ENCODE data around the gene WWC2. TPM values are rescaled to one million over a fixed set of nuclear protein-coding genes. Genes with fewer than 3 reads are reported as not detected.
A peak's percentile ranks its signal among the peaks of the same experiment; 100 is the strongest.

WWC2 gene
- total RNA-seq, 1 experiment from 2014 or later: 39.0 TPM

- Mint-ChIP-seq H3K36me3 (ENCODE audit: insufficient read depth, unreplicated experiment) (no peaks in the 10 kb centered on the region), H3K9me3 (ENCODE audit: low read depth, unreplicated experiment) (no peaks in the 10 kb centered on the region), H3K27ac (ENCODE audit: unreplicated experiment) (no peak overlapping the region), H3K27me3 (ENCODE audit: unreplicated experiment) (no peaks in the 10 kb centered on the region), H3K4me1 (ENCODE audit: low read depth, unreplicated experiment) (peaks cover 20% of the 10 kb centered on the region), H3K4me3 (ENCODE audit: low read depth, unreplicated experiment) (no peak overlapping the region)
- no peak for DNase-seq
- CTCF ChIA-PET: no interaction called here
- BruUV-seq (replicated peaks): no TSS peak
- intact Hi-C loops (cut with micrococcal nuclease; ENCODE audit: unreplicated experiment): loop anchor here (5.0 kb wide), 1 partner anchor 35 kb away; no protein-coding TSS in a partner anchor
- TF ChIP-seq, protein P1, sequence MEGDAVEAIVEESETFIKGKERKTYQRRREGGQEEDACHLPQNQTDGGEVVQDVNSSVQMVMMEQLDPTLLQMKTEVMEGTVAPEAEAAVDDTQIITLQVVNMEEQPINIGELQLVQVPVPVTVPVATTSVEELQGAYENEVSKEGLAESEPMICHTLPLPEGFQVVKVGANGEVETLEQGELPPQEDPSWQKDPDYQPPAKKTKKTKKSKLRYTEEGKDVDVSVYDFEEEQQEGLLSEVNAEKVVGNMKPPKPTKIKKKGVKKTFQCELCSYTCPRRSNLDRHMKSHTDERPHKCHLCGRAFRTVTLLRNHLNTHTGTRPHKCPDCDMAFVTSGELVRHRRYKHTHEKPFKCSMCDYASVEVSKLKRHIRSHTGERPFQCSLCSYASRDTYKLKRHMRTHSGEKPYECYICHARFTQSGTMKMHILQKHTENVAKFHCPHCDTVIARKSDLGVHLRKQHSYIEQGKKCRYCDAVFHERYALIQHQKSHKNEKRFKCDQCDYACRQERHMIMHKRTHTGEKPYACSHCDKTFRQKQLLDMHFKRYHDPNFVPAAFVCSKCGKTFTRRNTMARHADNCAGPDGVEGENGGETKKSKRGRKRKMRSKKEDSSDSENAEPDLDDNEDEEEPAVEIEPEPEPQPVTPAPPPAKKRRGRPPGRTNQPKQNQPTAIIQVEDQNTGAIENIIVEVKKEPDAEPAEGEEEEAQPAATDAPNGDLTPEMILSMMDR (IDR thresholded peaks at IDR 0.05; ENCODE audit: unreplicated experiment): no peak
These were observed 42.9 kb downstream of the WWC2 start for GRCh38 chr4:183141997-183142396.

- intact Hi-C loops (cut with micrococcal nuclease; ENCODE audit: unreplicated experiment): loop anchor here (5.0 kb wide), 1 partner anchor 36 kb away; no protein-coding TSS in a partner anchor
- no peak overlapping the region for H3K4me3 Mint-ChIP-seq (ENCODE audit: low read depth, unreplicated experiment)
- peaks cover 20% of the 10 kb centered on the region for H3K4me1 Mint-ChIP-seq (ENCODE audit: low read depth, unreplicated experiment)
- TF ChIP-seq, protein P1 (IDR thresholded peaks at IDR 0.05; ENCODE audit: unreplicated experiment): no peak
- CTCF ChIA-PET: interaction anchor here (0.7 to 1.2 kb wide), 2 partner anchors 9 to 1651 kb away, joined by 3 to 4 read pairs; no protein-coding TSS in a partner anchor
- no peaks in the 10 kb centered on the region for H3K9me3 Mint-ChIP-seq (ENCODE audit: low read depth, unreplicated experiment)
- no TSS peak for BruUV-seq (replicated peaks)
- no peaks in the 10 kb centered on the region for H3K36me3 Mint-ChIP-seq (ENCODE audit: insufficient read depth, unreplicated experiment)
- H3K27me3 Mint-ChIP-seq (ENCODE audit: unreplicated experiment): no peaks in the 10 kb centered on the region
- peak; percentile 30 for DNase-seq
- H3K27ac Mint-ChIP-seq (ENCODE audit: unreplicated experiment): no peak overlapping the region
These were observed 43.8 kb downstream of the WWC2 start for GRCh38 chr4:183142571-183143550.

DNA sequence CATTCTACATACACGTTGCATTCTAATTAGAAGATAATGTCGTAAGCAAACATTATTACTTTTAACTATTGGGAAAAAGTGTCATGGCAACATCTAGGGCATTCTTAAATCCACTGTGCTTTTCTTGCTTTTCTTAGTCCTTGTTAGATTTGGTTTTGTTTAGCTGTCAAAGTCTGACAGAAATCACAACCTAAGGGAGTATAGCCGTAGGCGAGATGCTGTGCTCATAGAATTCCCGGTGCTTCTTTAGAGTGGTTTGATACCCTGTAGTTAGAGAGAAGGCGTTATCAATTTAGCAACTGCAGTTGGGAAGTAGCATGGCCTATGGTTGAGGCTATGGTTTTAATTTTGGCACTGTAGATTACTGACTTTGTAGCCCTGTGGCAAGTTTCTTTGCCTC is 45.7 kb downstream of the WWC2 start:
- H3K27ac Mint-ChIP-seq (ENCODE audit: unreplicated experiment): no peak overlapping the region
- intact Hi-C loops (cut with micrococcal nuclease; ENCODE audit: unreplicated experiment): loop anchor here (5.0 kb wide), 1 partner anchor 37 kb away; no protein-coding TSS in a partner anchor
- no TSS peak for BruUV-seq (replicated peaks)
- H3K4me1 Mint-ChIP-seq (ENCODE audit: low read depth, unreplicated experiment): peaks cover 24% of the 10 kb centered on the region
- no peak for DNase-seq
- H3K36me3 Mint-ChIP-seq (ENCODE audit: insufficient read depth, unreplicated experiment): no peaks in the 10 kb centered on the region
- H3K4me3 Mint-ChIP-seq (ENCODE audit: low read depth, unreplicated experiment): no peak overlapping the region
- H3K9me3 Mint-ChIP-seq (ENCODE audit: low read depth, unreplicated experiment): no peaks in the 10 kb centered on the region
- H3K27me3 Mint-ChIP-seq (ENCODE audit: unreplicated experiment): no peaks in the 10 kb centered on the region
- TF ChIP-seq, protein P1 (IDR thresholded peaks at IDR 0.05; ENCODE audit: unreplicated experiment): no peak
- CTCF ChIA-PET: no interaction called here

- TF ChIP-seq, protein P1 (IDR thresholded peaks at IDR 0.05; ENCODE audit: unreplicated experiment): no peak
- H3K4me3 Mint-ChIP-seq (ENCODE audit: low read depth, unreplicated experiment): no peak overlapping the region
- no TSS peak for BruUV-seq (replicated peaks)
- intact Hi-C loops (cut with micrococcal nuclease; ENCODE audit: unreplicated experiment): no loop called here
- H3K4me1 Mint-ChIP-seq (ENCODE audit: low read depth, unreplicated experiment): peaks cover 28% of the 10 kb centered on the region
- H3K27me3 Mint-ChIP-seq (ENCODE audit: unreplicated experiment): no peaks in the 10 kb centered on the region
- H3K9me3 Mint-ChIP-seq (ENCODE audit: low read depth, unreplicated experiment): no peaks in the 10 kb centered on the region
- H3K36me3 Mint-ChIP-seq (ENCODE audit: insufficient read depth, unreplicated experiment): no peaks in the 10 kb centered on the region
- CTCF ChIA-PET: no interaction called here
- DNase-seq: no peak
- no peak overlapping the region for H3K27ac Mint-ChIP-seq (ENCODE audit: unreplicated experiment)
These were observed 46.7 kb downstream of the WWC2 start for GRCh38 chr4:183145773-183146172.
